Measurements from ENCODE around the gene WWP2.
A peak's percentile ranks its signal among the peaks of the same experiment; 100 is the strongest.
"Not testable (repeated sequence)": the region's sequence is repeated elsewhere in the genome, so short reads cannot be mapped to it uniquely, and the experiment has no call there.

WWP2 gene

DNA sequence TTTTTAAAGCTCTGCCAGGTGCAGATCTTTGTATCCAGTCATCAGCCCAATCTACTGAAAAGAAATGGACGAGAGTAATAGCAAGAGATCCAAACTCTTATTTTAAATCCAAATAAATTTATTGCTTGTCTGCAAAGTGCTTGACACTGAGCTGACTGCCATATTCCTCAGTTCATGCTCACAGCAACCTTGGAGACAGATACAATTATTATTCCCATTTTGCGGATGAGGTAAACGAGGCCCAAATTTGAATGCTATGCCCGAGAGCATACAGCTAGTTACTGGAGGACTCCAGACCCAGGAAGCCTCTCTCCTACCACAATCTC lies 8.0 kb upstream of the WWP2 start:
- Mint-ChIP-seq H3K4me3 (peak overlapping the region; percentile 100), H3K27ac (no peak overlapping the region), H3K9me3 (no peaks in the 10 kb centered on the region)

DNA sequence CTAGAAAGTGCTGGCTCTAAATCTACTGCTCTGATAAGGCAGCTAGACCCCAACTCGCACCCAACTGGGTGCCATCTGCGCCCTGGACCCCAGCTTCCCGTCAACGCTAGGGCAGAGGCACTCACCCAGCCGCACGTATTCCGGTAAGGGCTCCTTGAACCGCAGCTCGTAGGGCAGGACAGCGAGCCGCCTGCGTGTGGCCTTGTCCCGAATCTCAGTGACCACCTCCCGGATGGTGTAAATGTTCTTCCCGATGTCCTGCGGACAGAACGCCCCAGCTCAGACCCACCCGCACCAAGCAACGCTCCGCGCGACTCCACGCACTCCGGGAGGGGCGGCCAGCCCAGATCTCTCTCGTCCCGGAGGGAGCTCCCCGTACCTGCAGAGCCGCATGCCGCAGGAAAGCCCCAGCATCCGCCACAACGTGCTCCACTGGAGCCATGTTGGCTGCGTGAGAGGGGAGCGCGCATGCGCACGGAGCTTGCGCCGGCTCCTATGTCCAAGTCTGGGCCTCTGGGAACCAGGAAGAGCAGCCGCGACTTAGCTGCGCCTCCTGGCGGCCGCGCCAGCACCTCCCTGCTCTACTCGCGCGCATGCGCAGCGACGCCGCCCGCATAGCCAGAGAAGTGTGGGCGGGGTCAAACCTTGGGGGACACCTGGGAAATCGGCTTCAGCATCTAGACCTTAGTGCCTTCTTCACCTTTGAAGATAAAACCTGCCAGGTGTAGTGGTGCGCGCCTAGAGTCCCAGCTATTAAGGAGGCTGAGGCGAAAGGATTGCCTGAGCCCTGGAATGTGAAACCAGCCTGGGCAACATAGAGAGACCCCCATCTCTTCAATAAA lies 7.4 kb upstream of the WWP2 start, which contains the start of gene NOB1:
Gene NOB1 (minus strand): TSS at position 458 of the 842 bp plus-strand sequence. CDS start 16 bp downstream, at position 442.
- peaks cover 23% of the 10 kb centered on the region for H3K4me1 Mint-ChIP-seq
- TF ChIP-seq, protein P1, sequence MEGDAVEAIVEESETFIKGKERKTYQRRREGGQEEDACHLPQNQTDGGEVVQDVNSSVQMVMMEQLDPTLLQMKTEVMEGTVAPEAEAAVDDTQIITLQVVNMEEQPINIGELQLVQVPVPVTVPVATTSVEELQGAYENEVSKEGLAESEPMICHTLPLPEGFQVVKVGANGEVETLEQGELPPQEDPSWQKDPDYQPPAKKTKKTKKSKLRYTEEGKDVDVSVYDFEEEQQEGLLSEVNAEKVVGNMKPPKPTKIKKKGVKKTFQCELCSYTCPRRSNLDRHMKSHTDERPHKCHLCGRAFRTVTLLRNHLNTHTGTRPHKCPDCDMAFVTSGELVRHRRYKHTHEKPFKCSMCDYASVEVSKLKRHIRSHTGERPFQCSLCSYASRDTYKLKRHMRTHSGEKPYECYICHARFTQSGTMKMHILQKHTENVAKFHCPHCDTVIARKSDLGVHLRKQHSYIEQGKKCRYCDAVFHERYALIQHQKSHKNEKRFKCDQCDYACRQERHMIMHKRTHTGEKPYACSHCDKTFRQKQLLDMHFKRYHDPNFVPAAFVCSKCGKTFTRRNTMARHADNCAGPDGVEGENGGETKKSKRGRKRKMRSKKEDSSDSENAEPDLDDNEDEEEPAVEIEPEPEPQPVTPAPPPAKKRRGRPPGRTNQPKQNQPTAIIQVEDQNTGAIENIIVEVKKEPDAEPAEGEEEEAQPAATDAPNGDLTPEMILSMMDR (IDR thresholded peaks at IDR 0.05): peak; percentile 98
- H3K27ac Mint-ChIP-seq: peak within 1 kb of the TSS; percentile 97
- peak within 1 kb of the TSS; percentile 100 for H3K4me3 Mint-ChIP-seq
- H3K9me3 Mint-ChIP-seq: no peaks in the 10 kb centered on the region
- H3K36me3 Mint-ChIP-seq (ENCODE audit: low read depth): peaks cover 26% of the 10 kb centered on the region
- peak; percentile 97 for DNase-seq
- H3K27me3 Mint-ChIP-seq (ENCODE audit: low read depth, poor library complexity): peaks cover 29% of the 10 kb centered on the region

More for the DNA sequence above, 8.0 kb upstream of the WWP2 start:
- no peak for DNase-seq
- Mint-ChIP-seq H3K36me3 (ENCODE audit: low read depth) (peaks cover 30% of the 10 kb centered on the region), H3K27me3 (ENCODE audit: low read depth, poor library complexity) (peaks cover 23% of the 10 kb centered on the region), H3K4me1 (peaks cover 23% of the 10 kb centered on the region)
- TF ChIP-seq, protein P1 (IDR thresholded peaks at IDR 0.05): no peak

DNA sequence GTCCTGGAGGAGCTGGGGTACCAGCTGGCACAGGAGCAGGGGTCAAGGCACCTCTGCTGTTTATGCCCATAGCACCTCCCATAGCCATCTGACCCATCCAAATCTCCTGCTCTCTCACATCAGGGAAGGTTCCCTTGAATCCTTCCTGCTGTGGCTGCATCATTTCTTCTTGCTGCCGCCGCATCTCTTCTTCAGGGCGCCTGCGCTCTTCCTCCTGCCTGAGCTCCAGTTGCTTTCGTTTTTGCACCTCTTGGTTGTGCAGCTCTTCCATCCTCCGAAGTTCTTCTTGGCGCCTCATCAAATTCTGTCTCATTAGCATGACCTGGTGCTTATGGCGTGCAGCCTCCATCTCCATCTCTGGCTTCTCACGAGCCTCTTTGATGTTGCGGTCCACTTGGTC lies 5.4 kb upstream of the WWP2 start:
- H3K4me3 Mint-ChIP-seq: no peak overlapping the region
- H3K4me1 Mint-ChIP-seq: peaks cover 23% of the 10 kb centered on the region
- peaks cover 10% of the 10 kb centered on the region for H3K36me3 Mint-ChIP-seq (ENCODE audit: low read depth)
- no peaks in the 10 kb centered on the region for H3K9me3 Mint-ChIP-seq
- H3K27ac Mint-ChIP-seq: no peak overlapping the region
- H3K27me3 Mint-ChIP-seq (ENCODE audit: low read depth, poor library complexity): peaks cover 30% of the 10 kb centered on the region
- no peak for DNase-seq
- TF ChIP-seq, protein P1 (IDR thresholded peaks at IDR 0.05): no peak

DNA sequence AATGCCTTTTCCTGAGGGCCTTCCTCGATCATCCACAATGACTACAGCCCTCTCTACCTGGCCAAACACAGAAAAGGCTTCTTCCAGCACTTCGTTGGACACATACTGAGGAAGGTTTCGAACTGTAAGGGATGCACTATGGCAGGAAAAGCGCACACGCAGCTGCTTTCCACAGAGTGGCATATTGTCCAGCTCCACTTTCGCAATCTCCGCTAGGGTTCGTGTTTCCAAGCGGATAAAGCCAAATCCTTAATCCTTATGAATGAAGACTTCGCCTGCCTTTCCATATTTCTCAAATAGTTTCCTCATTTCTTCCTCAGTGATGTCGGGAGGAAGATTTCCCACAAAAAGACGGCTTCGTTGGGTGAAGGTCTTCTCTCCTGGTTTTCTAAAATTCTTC lies 4.8 kb upstream of the WWP2 start:
- not testable (repeated sequence) for H3K36me3 Mint-ChIP-seq (ENCODE audit: low read depth); H3K4me3 Mint-ChIP-seq; H3K9me3 Mint-ChIP-seq; DNase-seq; H3K27ac Mint-ChIP-seq
- Mint-ChIP-seq H3K27me3 (ENCODE audit: low read depth, poor library complexity) (peaks cover 30% of the 10 kb centered on the region), H3K4me1 (peaks cover 19% of the 10 kb centered on the region)

DNA sequence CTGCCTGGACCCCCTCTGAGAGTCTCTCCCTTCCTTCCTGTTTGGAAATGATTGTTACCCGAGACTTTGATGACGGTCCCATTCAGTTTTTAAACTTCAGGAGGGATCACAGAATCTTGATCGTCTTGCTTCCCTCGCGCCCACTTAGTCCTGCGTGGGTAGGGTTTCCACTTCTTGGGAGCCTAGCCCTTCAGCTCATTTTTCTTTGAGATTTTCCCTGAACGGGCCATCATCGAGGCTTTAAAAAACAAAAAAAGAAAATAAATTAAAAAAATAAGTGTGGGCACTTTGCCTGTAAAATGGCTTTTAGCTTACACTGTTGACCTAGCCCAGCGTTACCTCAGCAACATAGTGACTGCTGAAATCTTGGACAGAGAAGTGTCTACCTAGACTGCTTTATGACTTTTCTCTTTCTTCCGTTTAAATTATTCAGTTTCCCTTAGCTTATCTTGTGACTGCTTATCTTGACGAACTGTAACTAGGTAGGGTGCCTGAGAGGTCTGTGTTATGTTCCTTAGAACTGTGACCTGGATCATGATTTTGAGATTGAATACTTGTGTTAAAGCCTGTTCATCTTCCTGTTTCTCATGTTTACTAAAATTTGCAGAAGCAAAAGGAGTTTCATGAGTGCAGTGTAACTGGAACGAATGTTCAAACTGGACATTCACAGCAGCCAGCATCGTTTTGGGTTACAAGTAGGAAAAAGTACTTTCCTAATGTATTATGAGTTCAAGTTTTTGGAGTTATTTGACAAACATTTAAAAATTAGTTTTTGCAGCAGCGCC lies 874 bp downstream of the WWP2 start:
- peak overlapping the region; percentile 96 for H3K27ac Mint-ChIP-seq
- no peak for DNase-seq
- peak overlapping the region; percentile 95 for H3K4me3 Mint-ChIP-seq
- H3K9me3 Mint-ChIP-seq: peaks cover 5% of the 10 kb centered on the region
- peaks cover 9% of the 10 kb centered on the region for H3K36me3 Mint-ChIP-seq (ENCODE audit: low read depth)
- H3K27me3 Mint-ChIP-seq (ENCODE audit: low read depth, poor library complexity): peaks cover 12% of the 10 kb centered on the region
- TF ChIP-seq, protein P1 (IDR thresholded peaks at IDR 0.05): no peak
- H3K4me1 Mint-ChIP-seq: peaks cover 20% of the 10 kb centered on the region

DNA sequence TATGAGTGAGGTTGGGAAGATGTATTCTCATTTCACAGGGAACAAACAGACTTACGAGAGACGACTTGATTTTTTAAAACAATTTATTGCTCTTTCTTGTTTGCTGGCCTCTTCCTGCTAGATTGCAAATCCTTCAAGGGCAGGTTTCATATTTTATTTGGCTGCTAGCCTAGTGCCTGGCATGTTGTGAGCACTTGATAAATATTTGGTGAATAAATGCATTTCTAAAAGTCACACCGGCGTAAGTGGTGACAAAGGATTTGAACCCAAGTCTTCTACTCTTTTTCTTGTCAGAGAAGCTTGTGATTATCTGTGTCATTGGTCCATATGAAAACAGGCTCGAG lies 1.4 kb downstream of the WWP2 start:
- Mint-ChIP-seq H3K9me3 (peaks cover 6% of the 10 kb centered on the region), H3K4me1 (peaks cover 22% of the 10 kb centered on the region), H3K27ac (no peak overlapping the region), H3K36me3 (ENCODE audit: low read depth) (peaks cover 9% of the 10 kb centered on the region), H3K4me3 (peak overlapping the region; percentile 95), H3K27me3 (ENCODE audit: low read depth, poor library complexity) (peaks cover 12% of the 10 kb centered on the region)
- TF ChIP-seq, protein P1 (IDR thresholded peaks at IDR 0.05): no peak
- DNase-seq: no peak
